ENCODE data around the gene CTNNB1. TPM values are rescaled to one million over a fixed set of nuclear protein-coding genes. Genes with fewer than 3 reads are reported as not detected.

Gene CTNNB1
- total RNA-seq, 1 experiment from 2014 or later, result 387 TPM

DNA sequence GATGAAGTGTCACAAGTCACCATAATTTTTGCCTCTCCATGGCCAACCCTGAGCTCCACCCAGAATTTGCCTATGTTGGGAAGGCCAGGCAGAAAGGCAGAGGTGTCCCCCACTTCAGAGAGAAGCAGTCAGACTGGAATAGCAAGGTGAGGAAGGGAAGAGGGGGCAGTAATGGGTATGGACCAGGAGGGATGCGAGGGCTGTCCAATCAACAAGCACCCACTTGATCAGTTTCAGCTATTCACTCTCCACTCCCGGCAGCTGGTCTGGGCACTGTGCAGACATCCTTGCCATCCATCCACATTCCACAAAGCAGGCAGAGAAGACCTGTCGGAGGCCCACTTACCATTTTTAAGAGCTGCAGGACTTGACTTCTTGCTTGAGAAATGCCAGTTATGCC, 43.5 kb upstream of the CTNNB1 start:
- H3K36me3 Mint-ChIP-seq, result no peaks in the 10 kb centered on the region
- no peaks in the 10 kb centered on the region for H3K27me3 Mint-ChIP-seq (ENCODE audit: low read depth)
- no peak overlapping the region for H3K27ac Mint-ChIP-seq
- ChIA-PET CTCF (no interaction called here), POLR2A (no interaction called here)
- H3K9me3 Mint-ChIP-seq, result no peaks in the 10 kb centered on the region
- H3K4me1 Mint-ChIP-seq, result peaks cover 36% of the 10 kb centered on the region
- no peak for DNase-seq (ENCODE audit: low spot score)
- ATAC-seq, result peak; percentile 41
- no peak overlapping the region for H3K4me3 Mint-ChIP-seq
- TF ChIP-seq SP1 (CRISPR knock-in tag; conservative IDR thresholded peaks at IDR 0.05) (no peak), JAZF1 (CRISPR knock-in tag; IDR thresholded peaks at IDR 0.05) (no peak), GABPB1 (CRISPR knock-in tag; IDR thresholded peaks at IDR 0.05) (no peak), ZSCAN18 (CRISPR knock-in tag; IDR thresholded peaks at IDR 0.05) (no peak)
- TF ChIP-seq, protein P1, sequence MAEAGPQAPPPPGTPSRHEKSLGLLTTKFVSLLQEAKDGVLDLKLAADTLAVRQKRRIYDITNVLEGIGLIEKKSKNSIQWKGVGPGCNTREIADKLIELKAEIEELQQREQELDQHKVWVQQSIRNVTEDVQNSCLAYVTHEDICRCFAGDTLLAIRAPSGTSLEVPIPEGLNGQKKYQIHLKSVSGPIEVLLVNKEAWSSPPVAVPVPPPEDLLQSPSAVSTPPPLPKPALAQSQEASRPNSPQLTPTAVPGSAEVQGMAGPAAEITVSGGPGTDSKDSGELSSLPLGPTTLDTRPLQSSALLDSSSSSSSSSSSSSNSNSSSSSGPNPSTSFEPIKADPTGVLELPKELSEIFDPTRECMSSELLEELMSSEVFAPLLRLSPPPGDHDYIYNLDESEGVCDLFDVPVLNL (CRISPR knock-in tag; IDR thresholded peaks at IDR 0.05; ENCODE audit: borderline replicate concordance, low read depth), result no peak

DNA sequence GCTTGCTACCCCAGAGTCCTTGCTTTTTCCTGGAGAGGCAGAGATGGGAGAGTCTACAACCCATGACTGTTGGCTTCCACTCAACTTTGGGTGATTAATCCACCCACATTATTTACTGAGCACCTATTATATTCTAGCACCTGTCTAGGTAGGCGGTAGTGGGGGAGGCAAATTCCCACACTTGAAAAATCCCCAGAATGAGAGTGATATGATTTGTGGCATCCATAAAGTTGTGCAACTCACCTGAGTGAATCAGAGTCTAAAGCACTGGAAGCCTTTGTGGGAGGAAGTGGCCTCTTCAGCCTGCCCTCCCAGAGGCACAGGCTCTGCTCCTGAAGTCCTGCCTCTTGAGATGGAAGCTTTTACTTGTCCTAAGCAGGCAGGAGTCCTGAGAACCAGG, 40.4 kb upstream of the CTNNB1 start:
- Mint-ChIP-seq H3K27ac (no peak overlapping the region), H3K4me1 (peaks cover 36% of the 10 kb centered on the region), H3K27me3 (ENCODE audit: low read depth) (no peaks in the 10 kb centered on the region), H3K4me3 (no peak overlapping the region), H3K9me3 (no peaks in the 10 kb centered on the region), H3K36me3 (no peaks in the 10 kb centered on the region)
- DNase-seq (ENCODE audit: low spot score), result no peak
- ChIA-PET POLR2A (interaction anchor here (1.8 kb wide), 1 partner anchor 40 kb away, joined by 5 read pairs; the partner anchor contains the start of gene CTNNB1), CTCF (interaction anchor here (0.5 kb wide), 1 partner anchor 279 kb away, joined by 3 read pairs; no protein-coding TSS in a partner anchor)
- TF ChIP-seq, protein P2, sequence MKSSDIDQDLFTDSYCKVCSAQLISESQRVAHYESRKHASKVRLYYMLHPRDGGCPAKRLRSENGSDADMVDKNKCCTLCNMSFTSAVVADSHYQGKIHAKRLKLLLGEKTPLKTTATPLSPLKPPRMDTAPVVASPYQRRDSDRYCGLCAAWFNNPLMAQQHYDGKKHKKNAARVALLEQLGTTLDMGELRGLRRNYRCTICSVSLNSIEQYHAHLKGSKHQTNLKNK (CRISPR knock-in tag; IDR thresholded peaks at IDR 0.05), result no peak
- TF ChIP-seq NFYB (CRISPR knock-in tag; conservative IDR thresholded peaks at IDR 0.05; ENCODE audit: low read depth), result no peak
- no peak for ATAC-seq

GRCh38 chr3:41159588-41160189, 39.6 kb upstream of the CTNNB1 start:
- Mint-ChIP-seq H3K4me1 (peaks cover 36% of the 10 kb centered on the region), H3K9me3 (no peaks in the 10 kb centered on the region), H3K36me3 (no peaks in the 10 kb centered on the region), H3K27me3 (ENCODE audit: low read depth) (no peaks in the 10 kb centered on the region), H3K4me3 (no peak overlapping the region), H3K27ac (no peak overlapping the region)
- ATAC-seq (no peak), DNase-seq (ENCODE audit: low spot score) (no peak)
- POLR2A ChIA-PET, result interaction anchor here (1.8 kb wide), 1 partner anchor 40 kb away, joined by 5 read pairs; the partner anchor contains the start of gene CTNNB1
- CTCF ChIA-PET, result no interaction called here
- TF ChIP-seq TCF7 (CRISPR knock-in tag; IDR thresholded peaks at IDR 0.05; ENCODE audit: low read depth), result no peak
- TF ChIP-seq FOXP1 (CRISPR knock-in tag; IDR thresholded peaks at IDR 0.05; ENCODE audit: borderline replicate concordance), result no peak
- no peak for TF ChIP-seq ZNF219 (CRISPR knock-in tag; IDR thresholded peaks at IDR 0.05; ENCODE audit: borderline replicate concordance)
- TF ChIP-seq MXD4 (CRISPR knock-in tag; IDR thresholded peaks at IDR 0.05; ENCODE audit: borderline replicate concordance), result no peak
- no peak for TF ChIP-seq ATF1 (CRISPR knock-in tag; IDR thresholded peaks at IDR 0.05)
- TF ChIP-seq ETV6 (CRISPR knock-in tag; IDR thresholded peaks at IDR 0.05), result no peak
- TF ChIP-seq ZNF281 (CRISPR knock-in tag; IDR thresholded peaks at IDR 0.05), result no peak
- TF ChIP-seq, protein P3, sequence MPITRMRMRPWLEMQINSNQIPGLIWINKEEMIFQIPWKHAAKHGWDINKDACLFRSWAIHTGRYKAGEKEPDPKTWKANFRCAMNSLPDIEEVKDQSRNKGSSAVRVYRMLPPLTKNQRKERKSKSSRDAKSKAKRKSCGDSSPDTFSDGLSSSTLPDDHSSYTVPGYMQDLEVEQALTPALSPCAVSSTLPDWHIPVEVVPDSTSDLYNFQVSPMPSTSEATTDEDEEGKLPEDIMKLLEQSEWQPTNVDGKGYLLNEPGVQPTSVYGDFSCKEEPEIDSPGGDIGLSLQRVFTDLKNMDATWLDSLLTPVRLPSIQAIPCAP (CRISPR knock-in tag; IDR thresholded peaks at IDR 0.05), result no peak
- TF ChIP-seq, protein P4, sequence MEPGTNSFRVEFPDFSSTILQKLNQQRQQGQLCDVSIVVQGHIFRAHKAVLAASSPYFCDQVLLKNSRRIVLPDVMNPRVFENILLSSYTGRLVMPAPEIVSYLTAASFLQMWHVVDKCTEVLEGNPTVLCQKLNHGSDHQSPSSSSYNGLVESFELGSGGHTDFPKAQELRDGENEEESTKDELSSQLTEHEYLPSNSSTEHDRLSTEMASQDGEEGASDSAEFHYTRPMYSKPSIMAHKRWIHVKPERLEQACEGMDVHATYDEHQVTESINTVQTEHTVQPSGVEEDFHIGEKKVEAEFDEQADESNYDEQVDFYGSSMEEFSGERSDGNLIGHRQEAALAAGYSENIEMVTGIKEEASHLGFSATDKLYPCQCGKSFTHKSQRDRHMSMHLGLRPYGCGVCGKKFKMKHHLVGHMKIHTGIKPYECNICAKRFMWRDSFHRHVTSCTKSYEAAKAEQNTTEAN (CRISPR knock-in tag; IDR thresholded peaks at IDR 0.05), result no peak
- TF ChIP-seq OVOL2 (CRISPR knock-in tag; IDR thresholded peaks at IDR 0.05; ENCODE audit: borderline replicate concordance), result no peak
- no peak for TF ChIP-seq ZNF416 (CRISPR knock-in tag; IDR thresholded peaks at IDR 0.05)
- TF ChIP-seq, protein P5, sequence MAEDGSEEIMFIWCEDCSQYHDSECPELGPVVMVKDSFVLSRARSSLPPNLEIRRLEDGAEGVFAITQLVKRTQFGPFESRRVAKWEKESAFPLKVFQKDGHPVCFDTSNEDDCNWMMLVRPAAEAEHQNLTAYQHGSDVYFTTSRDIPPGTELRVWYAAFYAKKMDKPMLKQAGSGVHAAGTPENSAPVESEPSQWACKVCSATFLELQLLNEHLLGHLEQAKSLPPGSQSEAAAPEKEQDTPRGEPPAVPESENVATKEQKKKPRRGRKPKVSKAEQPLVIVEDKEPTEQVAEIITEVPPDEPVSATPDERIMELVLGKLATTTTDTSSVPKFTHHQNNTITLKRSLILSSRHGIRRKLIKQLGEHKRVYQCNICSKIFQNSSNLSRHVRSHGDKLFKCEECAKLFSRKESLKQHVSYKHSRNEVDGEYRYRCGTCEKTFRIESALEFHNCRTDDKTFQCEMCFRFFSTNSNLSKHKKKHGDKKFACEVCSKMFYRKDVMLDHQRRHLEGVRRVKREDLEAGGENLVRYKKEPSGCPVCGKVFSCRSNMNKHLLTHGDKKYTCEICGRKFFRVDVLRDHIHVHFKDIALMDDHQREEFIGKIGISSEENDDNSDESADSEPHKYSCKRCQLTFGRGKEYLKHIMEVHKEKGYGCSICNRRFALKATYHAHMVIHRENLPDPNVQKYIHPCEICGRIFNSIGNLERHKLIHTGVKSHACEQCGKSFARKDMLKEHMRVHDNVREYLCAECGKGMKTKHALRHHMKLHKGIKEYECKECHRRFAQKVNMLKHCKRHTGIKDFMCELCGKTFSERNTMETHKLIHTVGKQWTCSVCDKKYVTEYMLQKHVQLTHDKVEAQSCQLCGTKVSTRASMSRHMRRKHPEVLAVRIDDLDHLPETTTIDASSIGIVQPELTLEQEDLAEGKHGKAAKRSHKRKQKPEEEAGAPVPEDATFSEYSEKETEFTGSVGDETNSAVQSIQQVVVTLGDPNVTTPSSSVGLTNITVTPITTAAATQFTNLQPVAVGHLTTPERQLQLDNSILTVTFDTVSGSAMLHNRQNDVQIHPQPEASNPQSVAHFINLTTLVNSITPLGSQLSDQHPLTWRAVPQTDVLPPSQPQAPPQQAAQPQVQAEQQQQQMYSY (CRISPR knock-in tag; IDR thresholded peaks at IDR 0.05), result no peak

Data from WTC11 (cell line).